RWPE1 (cell line): ENCODE measurements around the gene STK39.

Experiments used
- CTCF ChIA-PET: fragments of 350-600 bp; sonication (Branson Sonifier 250); formaldehyde crosslinking; extraction: SDS; loops from one replicate; lab custom pipeline; 2021; lab: Yijun Ruan, JAX
- POLR2A ChIA-PET: fragments of 400-600 bp; formaldehyde crosslinking; extraction: SDS; loops from one replicate; lab custom pipeline; 2020; ENCODE audit warnings: antibody characterized with exemption; ENCODE audit not compliant: low non-redundant PET; lab: Yijun Ruan, JAX
- DNase-seq: peaks from one replicate; pipeline ENCODE4 v3.0.0; 2012; ENCODE audit warnings: low spot score
- H3K27ac ChIP-seq: fragments of 450-650 bp; 2 replicates; pipeline ENCODE4 v1.5.1; 2017
- CTCF ChIP-seq: fragments of 450-650 bp; conservative IDR thresholded peaks from 2 replicates; pipeline ENCODE4 v1.5.1; 2017; ENCODE audit warnings: low read depth, mild to moderate bottlenecking

STK39 gene

GRCh38 chr2:167929484-167929883, 317.9 kb downstream of the STK39 start:
- POLR2A ChIA-PET = no interaction called here

GRCh38 chr2:167928434-167928833, 319.0 kb downstream of the STK39 start:
- H3K27ac ChIP-seq = no peak overlapping the region
- no peak for DNase-seq
- TF ChIP-seq CTCF = no peak
- CTCF ChIA-PET = no interaction called here
- POLR2A ChIA-PET = no interaction called here

More at GRCh38 chr2:167929484-167929883, 317.9 kb downstream of the STK39 start:
- no peak overlapping the region for H3K27ac ChIP-seq
- no peak for DNase-seq
- CTCF ChIA-PET = no interaction called here
- TF ChIP-seq CTCF = no peak

GRCh38 chr2:167925758-167926157, 321.6 kb downstream of the STK39 start:
- TF ChIP-seq CTCF = no peak
- ChIA-PET POLR2A (no interaction called here), CTCF (no interaction called here)
- DNase-seq = no peak
- no peak overlapping the region for H3K27ac ChIP-seq

GRCh38 chr2:167924556-167924955, 322.8 kb downstream of the STK39 start:
- ChIA-PET POLR2A (no interaction called here), CTCF (no interaction called here)
- no peak for TF ChIP-seq CTCF
- DNase-seq = no peak
- no peak overlapping the region for H3K27ac ChIP-seq

GRCh38 chr2:167916756-167917155, 330.6 kb downstream of the STK39 start:
- ChIA-PET POLR2A (no interaction called here), CTCF (no interaction called here)
- DNase-seq = no peak

GRCh38 chr2:167914969-167915368, 332.4 kb downstream of the STK39 start:
- H3K27ac ChIP-seq = no peak overlapping the region
- no peak for DNase-seq
- CTCF ChIA-PET = no interaction called here
- POLR2A ChIA-PET = no interaction called here
- no peak for TF ChIP-seq CTCF

More at GRCh38 chr2:167916756-167917155, 330.6 kb downstream of the STK39 start:
- no peak overlapping the region for H3K27ac ChIP-seq
- TF ChIP-seq CTCF = no peak

- POLR2A ChIA-PET = no interaction called here
- H3K27ac ChIP-seq = no peak overlapping the region
- DNase-seq = no peak
- TF ChIP-seq CTCF = no peak
- CTCF ChIA-PET = no interaction called here
Observed at GRCh38 chr2:167908786-167909185, 338.6 kb downstream of the STK39 start.
